A673 (cell line): ENCODE data around the gene G3BP2. TPM values are rescaled to one million over a fixed set of nuclear protein-coding genes. Genes with fewer than 3 reads are reported as not detected.

Experiments used
- BruUV-seq: library from RNA; stranded (reverse); fragments of 400-500 nt; replicated peaks from 2 replicates; lab custom pipeline; 2021; lab: Mats Ljungman, UMichigan
- CTCF ChIA-PET: fragments of 300-600 bp; sonication (Branson Sonifier 250); formaldehyde crosslinking; loops from one replicate; lab custom pipeline; 2022; ENCODE audit warnings: antibody characterized with exemption; lab: Charles Lee
- POLR2A ChIA-PET: fragments of 300-600 bp; sonication (Branson Sonifier 250); formaldehyde crosslinking; loops from one replicate; lab custom pipeline; 2022; ENCODE audit warnings: antibody characterized with exemption; ENCODE audit not compliant: low non-redundant PET; lab: Charles Lee
- DNase-seq: peaks from one replicate; pipeline ENCODE4 v3.0.0-alpha.2; 2015; ENCODE audit warnings: low spot score
- H3K27ac ChIP-seq: fragments of 200-600 bp; sonication (generic); 2 replicates; pipeline ENCODE4 v1.5.1; 2016; ENCODE audit warnings: mixed run types, low read depth, mild to moderate bottlenecking, mixed read lengths, antibody characterized with exemption, low read length; ENCODE audit not compliant: poor library complexity, severe bottlenecking
- H3K27me3 ChIP-seq: fragments of 200-600 bp; sonication (generic); replicated peaks from 2 replicates; pipeline ENCODE4 v1.6.1; 2017; ENCODE audit warnings: mixed run types, low read depth, mild to moderate bottlenecking, mixed read lengths, antibody characterized with exemption, low read length; ENCODE audit not compliant: insufficient read depth, poor library complexity
- H3K36me3 ChIP-seq: fragments of 200-600 bp; sonication (generic); 2 replicates; pipeline ENCODE4 v1.6.1; 2016; ENCODE audit warnings: mixed run types, mild to moderate bottlenecking, mixed read lengths, antibody characterized with exemption, low read length; ENCODE audit not compliant: insufficient read depth, poor library complexity, severe bottlenecking
- H3K4me1 ChIP-seq: fragments of 200-600 bp; sonication (generic); 2 replicates; pipeline ENCODE4 v1.6.1; 2017; ENCODE audit warnings: mixed run types, mild to moderate bottlenecking, mixed read lengths, antibody characterized with exemption, low read length; ENCODE audit not compliant: insufficient read depth, poor library complexity, severe bottlenecking
- H3K4me3 ChIP-seq: fragments of 200-600 bp; sonication (generic); 2 replicates; pipeline ENCODE4 v1.5.1; 2016; ENCODE audit warnings: low read depth, mixed run types, mild to moderate bottlenecking, mixed read lengths, low read length; ENCODE audit not compliant: poor library complexity, severe bottlenecking
- H3K9me3 ChIP-seq: fragments of 200-600 bp; sonication (generic); 2 replicates; pipeline ENCODE4 v1.6.1; 2016; ENCODE audit warnings: mixed run types, low read depth, mild to moderate bottlenecking, mixed read lengths, antibody characterized with exemption, low read length; ENCODE audit not compliant: poor library complexity, severe bottlenecking
- EZH2 ChIP-seq: fragments of 200-600 bp; sonication (generic); IDR thresholded peaks from 2 replicates; pipeline ENCODE4 v1.6.1; 2017; ENCODE audit warnings: borderline replicate concordance, low read depth, mild to moderate bottlenecking, mixed read lengths, antibody characterized with exemption, low read length; ENCODE audit not compliant: poor library complexity, severe bottlenecking
- intact Hi-C: fragments of 100-400 bp; cut with micrococcal nuclease; formaldehyde crosslinking; loops from one replicate; pipeline ENCODE4 v1.10.0; 2022; ENCODE audit not compliant: unreplicated experiment
- total RNA-seq: library from RNA; stranded (reverse); gene quantifications from 2 replicates; pipeline ENCODE4 v1.2.3, GENCODE V29; 2021
- TF ChIP-seq, protein P1 (sequence below): fragments of 300-800, 200-600 bp; sonication (generic); conservative IDR thresholded peaks from 2 replicates; pipeline ENCODE4 v1.5.1; 2017; ENCODE audit warnings: low read depth, mild to moderate bottlenecking, antibody characterized with exemption, low read length, moderate library complexity, mixed read lengths

The G3BP2 gene
- total RNA-seq, 1 experiment from 2014 or later: 124 TPM

DNA sequence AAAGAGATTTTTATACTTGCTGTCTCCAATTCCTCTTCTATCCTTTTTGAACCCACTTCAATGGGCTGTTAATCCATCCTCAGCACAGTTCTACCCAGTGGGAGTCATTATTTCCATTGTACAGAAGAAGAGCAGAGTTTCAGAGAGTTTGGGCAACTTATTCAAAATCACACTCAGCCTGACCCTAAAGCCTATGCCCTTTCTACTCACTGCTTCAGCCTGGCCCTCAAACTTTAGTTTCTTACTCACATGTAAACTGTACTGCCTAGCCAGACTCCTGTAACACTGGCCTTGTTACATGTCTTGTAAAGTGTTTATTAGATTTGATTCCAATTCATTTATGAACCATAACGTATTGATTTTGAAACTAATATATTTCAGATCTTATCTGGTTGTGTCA lies 26.1 kb upstream of the G3BP2 start:
- ChIA-PET POLR2A (no interaction called here), CTCF (no interaction called here)

DNA sequence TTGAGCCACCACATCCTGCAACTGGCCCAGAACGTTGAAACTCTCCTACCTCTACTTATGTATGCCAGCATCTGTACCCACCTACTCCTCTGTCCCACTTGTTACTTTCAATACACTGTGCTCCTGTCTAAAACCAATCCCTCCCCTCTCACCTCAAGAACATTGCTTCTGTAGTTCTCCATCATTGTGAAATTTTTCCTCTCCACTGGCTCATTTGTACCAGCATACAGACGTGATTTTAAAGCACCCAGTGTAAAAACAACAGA lies 25.7 kb upstream of the G3BP2 start:
- DNase-seq: no peak
- Histone ChIP-seq H3K4me1 (no peaks in the 10 kb centered on the region), H3K27me3 (no peaks in the 10 kb centered on the region), H3K27ac (no peak overlapping the region), H3K36me3 (no peaks in the 10 kb centered on the region), H3K9me3 (no peaks in the 10 kb centered on the region), H3K4me3 (no peak overlapping the region)
- POLR2A ChIA-PET: no interaction called here
- CTCF ChIA-PET: no interaction called here
- BruUV-seq: no TSS peak
- intact Hi-C loops: no loop called here
- TF ChIP-seq, protein P1, sequence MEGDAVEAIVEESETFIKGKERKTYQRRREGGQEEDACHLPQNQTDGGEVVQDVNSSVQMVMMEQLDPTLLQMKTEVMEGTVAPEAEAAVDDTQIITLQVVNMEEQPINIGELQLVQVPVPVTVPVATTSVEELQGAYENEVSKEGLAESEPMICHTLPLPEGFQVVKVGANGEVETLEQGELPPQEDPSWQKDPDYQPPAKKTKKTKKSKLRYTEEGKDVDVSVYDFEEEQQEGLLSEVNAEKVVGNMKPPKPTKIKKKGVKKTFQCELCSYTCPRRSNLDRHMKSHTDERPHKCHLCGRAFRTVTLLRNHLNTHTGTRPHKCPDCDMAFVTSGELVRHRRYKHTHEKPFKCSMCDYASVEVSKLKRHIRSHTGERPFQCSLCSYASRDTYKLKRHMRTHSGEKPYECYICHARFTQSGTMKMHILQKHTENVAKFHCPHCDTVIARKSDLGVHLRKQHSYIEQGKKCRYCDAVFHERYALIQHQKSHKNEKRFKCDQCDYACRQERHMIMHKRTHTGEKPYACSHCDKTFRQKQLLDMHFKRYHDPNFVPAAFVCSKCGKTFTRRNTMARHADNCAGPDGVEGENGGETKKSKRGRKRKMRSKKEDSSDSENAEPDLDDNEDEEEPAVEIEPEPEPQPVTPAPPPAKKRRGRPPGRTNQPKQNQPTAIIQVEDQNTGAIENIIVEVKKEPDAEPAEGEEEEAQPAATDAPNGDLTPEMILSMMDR: no peak
- TF ChIP-seq EZH2: no peak

More for the DNA sequence above, 26.1 kb upstream of the G3BP2 start:
- Histone ChIP-seq H3K27me3 (no peaks in the 10 kb centered on the region), H3K4me3 (no peak overlapping the region), H3K36me3 (no peaks in the 10 kb centered on the region), H3K4me1 (no peaks in the 10 kb centered on the region), H3K9me3 (no peaks in the 10 kb centered on the region), H3K27ac (no peak overlapping the region)
- no peak for TF ChIP-seq EZH2
- TF ChIP-seq, protein P1: no peak
- intact Hi-C loops: no loop called here
- DNase-seq: no peak
- BruUV-seq: no TSS peak

DNA sequence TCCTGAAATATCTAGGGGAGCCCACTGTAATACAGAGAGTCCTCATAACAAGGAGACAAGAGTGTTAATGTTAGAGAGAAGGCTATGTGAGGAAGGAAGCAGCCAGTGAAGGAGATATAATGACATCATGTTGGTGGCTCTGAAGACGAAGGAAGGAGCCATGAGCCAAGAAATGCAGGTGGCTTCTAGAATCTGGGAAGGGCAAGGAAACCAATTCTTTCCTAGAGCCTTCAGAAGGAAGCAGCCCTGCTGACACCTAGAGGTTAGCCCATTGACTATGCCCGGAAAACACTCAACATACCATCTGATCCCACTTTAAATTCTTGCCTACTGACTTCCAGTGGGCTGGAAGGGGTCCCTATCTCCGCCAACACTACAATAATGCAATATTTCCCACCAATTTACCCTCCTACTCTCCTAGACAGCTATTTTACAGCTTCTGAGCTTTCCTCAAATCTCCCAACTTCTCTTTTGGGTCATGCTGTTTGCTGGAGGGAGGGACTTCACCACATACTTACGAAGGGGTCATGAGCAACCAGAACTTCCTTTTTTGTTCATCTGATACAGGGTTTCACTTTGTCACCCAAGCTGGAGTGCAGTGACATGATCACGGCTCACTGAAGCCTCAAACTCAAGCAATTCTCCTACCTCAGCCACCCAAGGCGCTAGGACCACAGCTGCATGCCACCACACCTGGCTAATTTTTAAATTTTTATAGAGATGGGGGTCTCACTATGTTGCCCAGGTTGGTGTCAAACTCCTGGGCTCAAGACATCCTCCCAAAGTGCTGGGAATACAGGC lies 25.2 kb upstream of the G3BP2 start:
- CTCF ChIA-PET: no interaction called here
- TF ChIP-seq, protein P1: no peak
- TF ChIP-seq EZH2: no peak
- intact Hi-C loops: no loop called here
- Histone ChIP-seq H3K36me3 (no peaks in the 10 kb centered on the region), H3K27me3 (no peaks in the 10 kb centered on the region), H3K27ac (no peak overlapping the region), H3K4me3 (no peak overlapping the region), H3K9me3 (no peaks in the 10 kb centered on the region), H3K4me1 (no peaks in the 10 kb centered on the region)
- DNase-seq: no peak
- BruUV-seq: no TSS peak
- POLR2A ChIA-PET: no interaction called here
